ENCODE results near the gene INTS3.
"Not testable (repeated sequence)": the region's sequence is repeated elsewhere in the genome, so short reads cannot be mapped to it uniquely, and the experiment has no call there.

INTS3 gene

DNA sequence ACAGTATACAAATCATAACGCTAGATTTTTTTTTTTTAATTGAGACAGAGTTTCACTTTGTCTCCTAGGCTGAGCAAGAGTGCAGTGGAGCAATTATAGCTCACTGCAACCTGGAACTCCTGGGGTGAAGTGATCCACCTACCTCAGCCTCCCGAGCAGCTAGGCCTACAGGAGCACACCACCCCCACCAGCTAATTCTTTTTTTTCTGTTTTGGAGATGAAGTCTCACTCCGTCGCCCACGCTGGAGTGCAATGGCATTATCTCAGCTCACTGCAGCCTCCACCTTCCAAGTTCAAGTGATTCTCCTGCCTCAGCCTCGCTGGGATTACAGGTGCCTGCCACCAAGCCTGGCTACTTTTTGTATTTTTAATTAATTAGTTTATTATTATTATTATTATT is 28.1 kb upstream of the INTS3 start:
- DNase-seq: no peak

- no peak for DNase-seq
These were observed 22.4 kb upstream of the INTS3 start for GRCh38 chr1:153705484-153705883.

GRCh38 chr1:153711026-153711425 is 16.8 kb upstream of the INTS3 start:
- no peak for DNase-seq

- DNase-seq: not testable (repeated sequence)
These were observed 11.6 kb upstream of the INTS3 start for GRCh38 chr1:153716211-153716610.

GRCh38 chr1:153717330-153717729 is 10.5 kb upstream of the INTS3 start:
- DNase-seq: no peak

DNA sequence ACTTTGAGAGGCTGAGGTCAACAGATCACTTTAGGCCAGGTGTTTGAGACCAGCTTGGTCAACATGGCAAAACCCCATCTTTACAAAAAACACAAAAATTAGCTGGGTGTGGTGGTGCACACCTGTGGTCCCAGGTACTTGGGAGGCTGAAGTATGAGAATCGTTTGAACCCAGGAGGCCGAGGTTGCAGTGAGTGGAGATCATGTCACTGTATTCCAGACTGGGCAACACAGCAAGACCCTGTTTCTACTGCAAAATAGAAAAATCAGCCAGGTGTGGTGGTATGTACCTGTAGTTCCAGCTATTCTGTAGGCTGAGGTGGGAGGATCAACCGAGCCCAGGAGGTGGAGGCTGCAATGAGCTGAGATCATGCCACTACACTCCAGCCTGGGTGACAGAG is 4.2 kb upstream of the INTS3 start:
- DNase-seq: no peak

GRCh38 chr1:153724634-153725033 is 3.2 kb upstream of the INTS3 start:
- not testable (repeated sequence) for DNase-seq

DNA sequence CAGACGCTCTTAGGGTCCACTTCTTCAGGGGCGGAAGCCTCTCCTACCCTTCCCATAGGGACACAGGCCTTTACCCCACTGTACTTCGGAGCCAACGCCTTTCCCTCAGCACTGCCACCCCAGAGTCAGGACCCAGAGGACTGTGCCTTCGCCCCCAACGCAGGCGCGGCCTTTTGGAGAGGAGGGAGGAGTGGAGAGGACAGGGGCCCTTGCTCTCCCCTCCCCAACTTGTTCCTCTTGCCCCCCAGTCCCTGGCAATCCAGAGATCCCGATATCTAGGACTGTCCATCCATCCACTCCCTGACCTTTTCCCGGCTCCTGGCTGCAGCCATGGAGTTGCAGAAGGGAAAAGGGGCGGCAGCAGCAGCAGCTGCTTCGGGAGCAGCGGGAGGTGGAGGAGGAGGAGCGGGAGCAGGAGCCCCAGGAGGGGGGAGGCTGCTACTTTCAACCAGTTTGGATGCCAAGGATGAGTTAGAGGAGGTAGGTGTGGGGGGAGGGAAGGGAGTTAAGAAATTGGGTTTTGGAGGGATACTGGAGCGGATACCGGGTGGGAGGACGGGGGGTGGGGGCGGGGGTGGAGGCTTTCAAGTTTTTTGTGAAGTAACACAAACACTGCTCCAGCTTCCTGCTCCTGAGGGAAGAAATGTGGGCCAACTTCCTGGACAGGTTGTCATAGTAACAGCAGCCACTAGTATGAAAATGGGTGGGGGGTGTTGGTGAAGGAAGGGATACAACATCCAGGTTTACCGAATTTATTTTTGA is 636 bp downstream of the INTS3 start:
- DNase-seq: peak; percentile 37

GRCh38 chr1:153730468-153730988 is 2.7 kb downstream of the INTS3 start:
- no peak for DNase-seq

GRCh38 chr1:153733970-153734369 is 6.1 kb downstream of the INTS3 start:
- DNase-seq: no peak

DNA sequence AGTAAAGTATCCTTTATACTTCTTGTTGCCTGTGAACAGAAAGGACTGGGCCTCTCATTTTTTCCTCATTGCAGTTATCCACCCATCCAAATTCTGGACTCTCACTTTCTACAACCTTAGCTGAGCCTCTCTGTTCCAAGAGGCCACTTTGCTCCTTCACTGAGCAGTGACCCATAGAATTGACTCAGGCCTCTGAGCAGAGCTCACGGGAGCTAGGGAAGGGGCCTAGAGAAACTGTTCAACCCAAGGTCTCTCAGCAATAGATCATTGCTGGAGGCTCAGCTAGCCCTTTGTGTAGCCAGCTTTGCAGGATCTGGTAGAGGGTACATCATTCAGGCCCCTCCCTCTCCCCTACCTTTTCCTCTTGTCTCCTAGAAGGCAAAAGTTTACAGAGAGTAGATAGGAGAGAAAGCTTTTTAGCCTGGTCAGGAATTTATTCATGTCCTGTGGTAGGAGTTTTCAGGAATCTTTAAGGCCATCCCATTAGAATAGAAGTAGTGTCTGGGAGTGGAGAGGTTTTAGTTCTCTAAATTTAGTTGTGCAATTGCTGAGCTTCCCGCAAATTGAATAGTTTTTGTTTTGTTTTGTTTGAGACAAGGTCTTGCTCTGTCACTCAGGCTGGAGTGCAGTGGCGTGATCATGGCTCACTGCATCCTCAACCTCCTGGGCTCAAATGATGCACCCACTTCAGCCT is 6.7 kb downstream of the INTS3 start:
- DNase-seq: no peak

GRCh38 chr1:153735090-153735420 is 7.2 kb downstream of the INTS3 start:
- DNase-seq: no peak

DNA sequence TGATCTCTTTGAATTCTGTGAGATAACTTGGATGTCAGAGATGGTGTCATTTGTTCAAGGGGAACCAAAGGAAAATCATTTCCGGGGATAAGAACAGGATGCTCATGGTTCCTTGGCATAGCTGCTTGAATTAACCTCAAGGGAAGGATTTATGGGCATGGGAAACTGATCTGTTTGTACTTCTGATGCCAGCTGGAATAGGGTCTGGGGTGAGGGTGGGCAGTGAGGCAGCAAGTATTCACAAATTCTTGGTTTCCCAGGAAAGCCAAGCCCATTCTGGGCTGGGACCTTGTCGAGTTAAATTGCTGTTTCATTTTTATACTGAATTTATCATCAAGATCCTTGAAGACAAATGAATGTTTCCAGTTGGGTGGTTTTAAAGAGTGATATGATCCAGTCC is 14.1 kb downstream of the INTS3 start:
- no peak for DNase-seq

- DNase-seq: no peak
These were observed 14.7 kb downstream of the INTS3 start for GRCh38 chr1:153742411-153743142.

DNA sequence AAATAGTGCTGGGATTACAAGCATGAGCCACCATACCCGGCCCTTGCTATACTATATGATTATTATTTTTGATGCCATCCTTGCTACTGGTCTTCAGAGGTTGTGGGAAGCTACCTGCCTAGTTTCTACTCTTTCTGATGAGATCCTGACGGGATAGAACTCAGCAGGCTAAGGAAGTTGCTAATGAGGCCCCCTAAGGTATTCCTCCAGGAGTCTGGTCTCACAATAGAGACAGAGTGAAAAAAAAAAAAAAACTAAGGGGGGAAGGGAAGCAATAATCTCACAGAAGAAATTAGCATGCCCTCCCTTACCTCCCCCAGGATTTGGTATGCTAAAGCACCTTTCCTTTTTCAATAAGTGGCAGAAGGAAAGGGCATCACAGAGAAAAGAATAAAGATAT is 17.6 kb downstream of the INTS3 start:
- no peak for DNase-seq

DNA sequence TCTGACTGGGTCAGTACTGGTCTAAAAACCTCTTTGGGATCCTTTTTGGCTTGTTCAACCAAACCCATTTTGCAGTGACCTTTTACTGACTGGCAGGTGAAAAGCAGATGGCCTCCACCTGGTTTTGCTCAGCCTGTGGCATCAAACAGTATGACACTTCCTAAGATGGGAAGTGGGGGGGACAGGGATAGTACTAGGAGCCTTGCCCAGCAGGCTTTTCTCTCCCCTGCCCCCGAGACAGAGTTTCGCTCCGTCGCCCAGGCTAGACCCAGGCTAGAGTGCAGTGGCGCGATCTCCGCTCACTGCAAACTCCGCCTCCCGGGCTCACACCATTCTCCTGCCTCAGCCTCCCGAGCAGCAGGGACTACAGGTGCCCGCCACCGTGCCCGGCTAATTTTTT is 18.3 kb downstream of the INTS3 start:
- no peak for DNase-seq

- DNase-seq: no peak
These were observed 21.1 kb downstream of the INTS3 start for GRCh38 chr1:153748903-153749302.

GRCh38 chr1:153749408-153750005 is 21.7 kb downstream of the INTS3 start:
- DNase-seq: peak; percentile 63

- DNase-seq: no peak
These were observed 22.5 kb downstream of the INTS3 start for GRCh38 chr1:153750026-153750995.

DNA sequence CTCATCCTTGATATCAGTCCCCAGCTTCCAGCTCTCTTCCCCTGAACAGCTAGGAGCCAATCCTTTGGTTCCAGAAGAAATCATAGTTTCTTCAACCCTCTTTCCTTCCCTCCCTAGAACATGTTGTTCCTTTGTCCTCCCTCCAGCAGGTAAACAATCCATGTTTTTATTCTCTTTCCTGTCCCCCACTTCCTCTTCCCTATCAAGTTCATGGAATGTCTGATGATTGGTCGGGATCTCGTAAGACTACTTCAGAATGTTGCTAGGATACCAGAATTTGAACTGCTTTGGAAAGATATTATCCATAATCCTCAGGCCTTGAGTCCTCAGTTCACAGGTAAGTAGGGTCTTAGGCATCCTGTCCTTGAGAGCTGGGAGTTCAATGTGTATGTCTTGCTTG is 24.2 kb downstream of the INTS3 start:
- no peak for DNase-seq

DNA sequence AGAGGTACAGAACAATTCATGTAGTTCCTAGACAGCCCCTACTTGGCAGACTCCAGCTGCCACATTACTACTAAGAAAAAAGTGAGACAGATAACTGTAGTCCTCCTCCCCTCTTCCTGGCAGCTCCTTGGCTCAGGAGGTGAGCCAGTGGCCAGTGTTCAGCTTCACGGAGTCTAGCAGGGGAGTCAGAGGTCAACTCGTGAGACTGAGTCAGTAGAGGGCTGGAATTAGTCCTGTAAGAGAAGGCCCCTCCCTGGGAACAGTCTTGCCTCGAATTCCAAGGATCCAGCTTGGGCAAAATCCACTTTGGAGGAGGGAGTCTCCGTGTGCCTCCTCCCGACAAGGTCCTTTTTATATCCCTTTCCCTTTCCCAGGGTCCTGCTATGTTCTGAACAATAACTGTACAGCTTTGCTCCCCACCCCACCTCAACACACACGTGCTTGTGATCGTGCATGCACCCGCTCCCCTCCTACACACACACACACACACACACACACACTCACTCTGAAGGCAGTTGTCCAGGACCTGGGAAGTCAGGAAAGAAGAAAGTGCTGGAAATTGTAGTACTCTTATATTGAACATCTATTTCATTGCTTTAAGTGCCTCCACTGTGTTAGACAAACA is 24.8 kb downstream of the INTS3 start:
- DNase-seq: peak; percentile 97

- no peak for DNase-seq
These were observed 26.4 kb downstream of the INTS3 start for GRCh38 chr1:153754266-153754665.

Data from NCI-H226 (cell line).